Transverse colon (tissue), 4 donors: ENCODE results near the gene DISC1. TPM values are rescaled to one million over a fixed set of nuclear protein-coding genes. Genes with fewer than 3 reads are reported as not detected.

ENCODE experiments used
- DNase-seq: peaks from one replicate; pipeline ENCODE4 v3.0.0-alpha.2; 2019
- H3K27ac ChIP-seq, 4 donors: fragments of 200-600 bp; sonication (generic); 2 replicates each; pipeline ENCODE4 v1.5.1; 2016 to 2018; ENCODE audit warnings: inconsistent platforms in 4 of 4
- H3K27me3 ChIP-seq: fragments of 200-600 bp; sonication (generic); 2 replicates; pipeline ENCODE4 v1.5.1; 2017; ENCODE audit warnings: inconsistent platforms
- H3K36me3 ChIP-seq, 4 donors: fragments of 200-600 bp; sonication (generic); 2 replicates each; pipeline ENCODE4 v1.5.1; 2017 to 2019; ENCODE audit warnings: inconsistent platforms in 4 of 4
- H3K4me1 ChIP-seq, 4 donors: fragments of 200-600 bp; sonication (generic); 2 replicates each; pipeline ENCODE4 v1.5.1; 2017 to 2020; ENCODE audit warnings: inconsistent platforms in 4 of 4
- H3K4me3 ChIP-seq, 4 donors: fragments of 200-600 bp; sonication (generic); 1 replicate in 1 of 4; 2 replicates in 3 of 4; pipeline versions ENCODE4 v1.5.1 to v1.6.1; 2017 to 2019; ENCODE audit warnings: inconsistent platforms in 4 of 4
- H3K9me3 ChIP-seq, 2 donors: fragments of 200-600 bp; sonication (generic); 2 replicates each; pipeline ENCODE4 v1.5.1; 2017 to 2019; ENCODE audit warnings: inconsistent platforms in 2 of 2
- CTCF ChIP-seq, 5 experiments: fragments of 200-600 bp in 3 of 5; fragments of 450-650 bp in 2 of 5; sonication (generic) in 3 of 5; IDR thresholded peaks; 1 replicate in 2 of 5; 2 replicates in 3 of 5; pipeline ENCODE4 v1.5.1; 2016 to 2017; ENCODE audit warnings: antibody characterized with exemption in 5 of 5, inconsistent platforms in 3 of 5, mild to moderate bottlenecking in 2 of 5, moderate library complexity in 1 of 5
- EP300 ChIP-seq: sonication (generic); formaldehyde crosslinking; IDR thresholded peaks from one replicate; pipeline ENCODE4 v1.6.1; 2017; ENCODE audit warnings: antibody characterized with exemption, low read depth
- POLR2A ChIP-seq: fragments of 450-650 bp; IDR thresholded peaks from one replicate; pipeline ENCODE4 v1.6.1; 2016; ENCODE audit warnings: antibody characterized with exemption, mild to moderate bottlenecking, moderate library complexity
- POLR2AphosphoS5 ChIP-seq, 3 donors: sonication (generic); formaldehyde crosslinking; IDR thresholded peaks; one replicate each; pipeline ENCODE4 v1.6.1; 2016; ENCODE audit warnings: antibody characterized with exemption in 3 of 3
- WGBS, 2 donors: methylation state at CpG; one replicate each; pipeline ENCODE4 v1.1.5; 2018; ENCODE audit warnings: low coverage in 1 of 2; 5-methylcytosine and 5-hydroxymethylcytosine counted together
- in situ Hi-C, 4 donors: fragments of 200-750 bp; cut with MboI; loops; one replicate each; pipeline versions ENCODE4 v1.15.0 to v1.15.1; 2017; ENCODE audit warnings: low sequenced_read_pairs in 3 of 4, low pct_ligation_motif_present in 1 of 4, low pct_unique_long_range_greater_than_20kb in 1 of 4
- intact Hi-C: fragments of 100-400 bp; cut with DNase I; formaldehyde crosslinking; loops from one replicate; pipeline ENCODE4 v1.15.1; 2023; ENCODE audit warnings: low total_unique reads
- total RNA-seq, 4 donors: library from RNA; depleted of rRNA; stranded (reverse); fragments of >200 nt; gene quantifications; one replicate each; pipeline ENCODE4 v1.1.0, GENCODE V29; 2016

Gene DISC1
- total RNA-seq, 4 donors from 2014 or later: 7.8 to 20.3 (median 11.5) TPM

GRCh38 chr1:231583376-231583775 is 43.2 kb upstream of the DISC1 start:
- Histone ChIP-seq H3K27me3 (no peaks in the 10 kb centered on the region), H3K27ac (no peak overlapping the region), H3K9me3 (no peaks in the 10 kb centered on the region), H3K36me3 (no peaks in the 10 kb centered on the region), H3K4me3 (no peak overlapping the region), H3K4me1 (no peaks in the 10 kb centered on the region)
- in situ Hi-C loops: no loop called here
- intact Hi-C loops: no loop called here
- TF ChIP-seq POLR2A: no peak
- TF ChIP-seq POLR2AphosphoS5 (IDR thresholded peaks at IDR 0.05): no peak
- no peak for TF ChIP-seq EP300
- no peak for TF ChIP-seq CTCF (IDR thresholded peaks at IDR 0.05)
- DNase-seq: no peak
- 91 to 93% methylated on average over 6 of the region's 6 CpGs for WGBS, 2 donors

- Histone ChIP-seq H3K27me3 (no peaks in the 10 kb centered on the region), H3K27ac (no peak overlapping the region), H3K4me1 (no peaks in the 10 kb centered on the region), H3K9me3 (no peaks in the 10 kb centered on the region), H3K4me3 (no peak overlapping the region), H3K36me3 (no peaks in the 10 kb centered on the region)
- no peak for DNase-seq
- TF ChIP-seq POLR2AphosphoS5 (IDR thresholded peaks at IDR 0.05) (no peak), CTCF (IDR thresholded peaks at IDR 0.05) (peak in 1 of 5 experiments; percentile 2)
- WGBS, 2 donors: 52 to 55% methylated on average over 3 of the region's 3 CpGs
- intact Hi-C loops: no loop called here
- in situ Hi-C loops: no loop called here
Observed at GRCh38 chr1:231584117-231584516, 42.5 kb upstream of the DISC1 start.

GRCh38 chr1:231584921-231585320 is 41.7 kb upstream of the DISC1 start:
- DNase-seq: no peak
- H3K4me1 ChIP-seq: no peaks in the 10 kb centered on the region
- 80 to 86% methylated on average over 4 to 5 of the region's 5 CpGs for WGBS, 2 donors
- intact Hi-C loops (no loop called here), in situ Hi-C loops (loop anchor here in 1 of 4 donors (5.0 kb wide), 1 partner anchor 223 kb away; no protein-coding TSS in a partner anchor)
- H3K9me3 ChIP-seq: no peaks in the 10 kb centered on the region
- H3K4me3 ChIP-seq: no peak overlapping the region
- no peak overlapping the region for H3K27ac ChIP-seq
- no peaks in the 10 kb centered on the region for H3K27me3 ChIP-seq
- no peak for TF ChIP-seq EP300
- no peak for TF ChIP-seq CTCF (IDR thresholded peaks at IDR 0.05)
- no peak for TF ChIP-seq POLR2A
- TF ChIP-seq POLR2AphosphoS5 (IDR thresholded peaks at IDR 0.05): no peak
- H3K36me3 ChIP-seq: no peaks in the 10 kb centered on the region

- TF ChIP-seq CTCF (IDR thresholded peaks at IDR 0.05) (peak; percentile 59 to 66 (median 65)), POLR2AphosphoS5 (IDR thresholded peaks at IDR 0.05) (peak; percentile 19 to 81 (median 50)), EP300 (no peak), POLR2A (no peak)
- Histone ChIP-seq H3K4me3 (no peak overlapping the region), H3K36me3 (no peaks in the 10 kb centered on the region), H3K27ac (peak overlapping the region in 3 of 4 donors; percentile 7 to 22 (median 21)), H3K4me1 (peaks cover 0 to 7% (median 0%) of the 10 kb centered on the region in 4 donors), H3K27me3 (no peaks in the 10 kb centered on the region), H3K9me3 (no peaks in the 10 kb centered on the region)
- in situ Hi-C loops: no loop called here
- WGBS, 2 donors: 18 to 72% methylated on average over 3 to 12 of the region's 12 CpGs
- intact Hi-C loops: loop anchor here (5.0 kb wide), 1 partner anchor 233 kb away; no protein-coding TSS in a partner anchor
- peak; percentile 53 for DNase-seq
Observed at GRCh38 chr1:231590453-231591198, 36.0 kb upstream of the DISC1 start.
